ENCODE results near the gene COX6B2.
A peak's percentile ranks its signal among the peaks of the same experiment; 100 is the strongest.
"Not testable (repeated sequence)": the region's sequence is repeated elsewhere in the genome, so short reads cannot be mapped to it uniquely, and the experiment has no call there.

The COX6B2 gene

GRCh38 chr19:55354698-55355212 lies at the start of gene COX6B2:
COX6B2 (minus strand) TSS chr19:55354719; CDS start chr19:55354521, 198 bp downstream.
- DNase-seq: no peak

- no peak for DNase-seq
These were observed 48.0 kb upstream of the COX6B2 start for GRCh38 chr19:55402509-55402908.

GRCh38 chr19:55401390-55401789 lies 46.9 kb upstream of the COX6B2 start:
- DNase-seq: not testable (repeated sequence)

- no peak for DNase-seq
These were observed 46.0 kb upstream of the COX6B2 start for GRCh38 chr19:55400281-55401087.

GRCh38 chr19:55398200-55398925 lies 43.8 kb upstream of the COX6B2 start:
- peak; percentile 94 for DNase-seq

GRCh38 chr19:55392820-55393761 lies 38.6 kb upstream of the COX6B2 start:
- DNase-seq: no peak

GRCh38 chr19:55391702-55392615 lies 37.4 kb upstream of the COX6B2 start:
- no peak for DNase-seq

- DNase-seq: no peak
These were observed 36.7 kb upstream of the COX6B2 start for GRCh38 chr19:55391191-55391670.

GRCh38 chr19:55390461-55390880 lies 36.0 kb upstream of the COX6B2 start:
- DNase-seq: no peak

- DNase-seq: no peak
These were observed 35.1 kb upstream of the COX6B2 start for GRCh38 chr19:55389386-55390317.

GRCh38 chr19:55387736-55388497 lies 33.4 kb upstream of the COX6B2 start:
- no peak for DNase-seq

- no peak for DNase-seq
These were observed 32.0 kb upstream of the COX6B2 start for GRCh38 chr19:55386493-55386971.

GRCh38 chr19:55385724-55386492 lies 31.4 kb upstream of the COX6B2 start, which contains the start of gene RPL28:
RPL28 (plus strand) TSS chr19:55385932; CDS start chr19:55386358, 426 bp downstream.
- peak; percentile 99 for DNase-seq

GRCh38 chr19:55384920-55385723 lies 30.6 kb upstream of the COX6B2 start:
- DNase-seq: peak; percentile 95

- peak; percentile 36 for DNase-seq
These were observed 29.8 kb upstream of the COX6B2 start, which contains the start of gene TMEM238 for GRCh38 chr19:55384131-55384919. TMEM238 (minus strand) TSS chr19:55384292; CDS start chr19:55384259, 33 bp downstream.
